ENCODE results near the gene DENND10.

- TF ChIP-seq CTCF (IDR thresholded peaks at IDR 0.05) (no peak), POLR2A (IDR thresholded peaks at IDR 0.05) (no peak)
These were observed 49.1 kb downstream of the DENND10 start for GRCh38 chr10:119153041-119153440.
